GM18907 (cell line): ENCODE measurements around the gene SKIDA1.

Experiments used
- ATAC-seq: cut with Tn5 transposase; IDR thresholded peaks from one replicate; pipeline ENCODE4 v1.9.1; 2021; ENCODE audit warnings: mild to moderate bottlenecking, moderate library complexity; ENCODE audit not compliant: unreplicated experiment

Gene SKIDA1

DNA sequence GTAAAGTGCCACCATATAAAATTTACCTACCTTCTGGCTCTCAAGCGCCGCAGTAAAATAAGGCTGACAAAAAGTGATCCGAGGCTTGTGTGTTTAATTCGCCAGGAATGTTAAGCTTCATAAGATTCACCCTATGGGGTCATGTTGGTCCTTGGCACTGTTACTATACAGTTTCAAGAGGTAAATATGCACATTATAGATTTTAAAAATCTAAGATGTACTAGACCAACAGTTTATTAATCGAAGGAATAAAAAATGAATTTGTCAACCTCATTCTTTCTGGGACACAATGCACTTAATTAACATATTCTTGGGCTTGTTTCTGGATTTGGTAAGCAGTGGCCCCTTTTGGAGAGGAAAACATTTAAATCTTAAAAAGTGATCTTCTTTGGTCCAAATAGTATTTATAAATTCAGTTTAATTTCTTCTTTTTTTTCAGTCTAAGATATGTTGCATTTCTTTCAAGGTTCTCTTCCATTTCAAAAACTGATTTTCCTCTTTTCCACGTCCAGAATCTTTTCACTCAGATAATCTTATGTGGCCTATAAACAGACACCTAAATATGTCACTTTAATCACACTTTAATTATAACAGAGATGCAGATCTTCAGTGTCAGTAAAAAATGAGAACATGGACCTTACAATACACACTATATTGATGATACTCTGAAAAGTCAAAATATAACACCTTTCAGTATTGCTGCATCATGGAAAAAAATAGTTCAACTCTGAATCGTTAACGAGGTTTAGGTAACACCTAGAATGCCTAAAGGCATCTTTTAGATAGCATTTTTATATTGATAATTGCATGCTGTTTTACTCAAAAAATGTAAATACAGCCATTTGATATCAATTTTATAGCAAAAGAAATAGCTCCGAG, 3.8 kb upstream of the SKIDA1 start:
- ATAC-seq: no peak

GRCh38 chr10:21528236-21529031, 3.0 kb upstream of the SKIDA1 start:
- ATAC-seq: no peak

DNA sequence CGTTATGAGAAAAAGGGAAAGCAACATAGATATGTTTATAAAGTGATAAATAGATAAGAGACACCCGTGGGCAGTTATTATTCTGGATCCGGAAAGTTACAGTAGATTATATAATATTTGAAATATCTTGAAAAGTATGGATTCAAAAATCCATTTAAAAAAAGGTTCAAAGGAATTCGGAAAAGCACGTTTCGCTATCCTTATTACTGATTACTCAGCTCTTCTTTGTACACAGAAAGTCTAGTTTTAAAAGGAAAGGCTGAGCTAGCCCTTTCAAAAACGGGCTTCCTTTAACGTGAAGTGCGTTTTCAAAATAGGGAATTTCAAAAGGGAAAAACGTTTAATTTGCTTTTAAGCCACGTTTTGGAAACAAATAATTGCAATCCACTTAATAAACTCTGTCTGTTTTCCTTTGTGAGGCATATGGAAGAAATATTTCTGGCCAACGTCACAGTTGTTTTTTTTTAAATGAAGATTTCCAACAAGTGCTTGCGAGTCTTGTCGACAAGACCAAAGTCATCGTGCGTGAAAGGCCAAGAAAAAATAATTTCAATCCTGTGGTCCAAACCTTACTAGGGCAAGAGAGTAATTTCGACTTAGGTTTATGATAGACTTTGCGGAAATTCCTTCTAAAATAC, 2.2 kb upstream of the SKIDA1 start:
- no peak for ATAC-seq

GRCh38 chr10:21526860-21527597, 1.5 kb upstream of the SKIDA1 start:
- peak; percentile 32 for ATAC-seq

DNA sequence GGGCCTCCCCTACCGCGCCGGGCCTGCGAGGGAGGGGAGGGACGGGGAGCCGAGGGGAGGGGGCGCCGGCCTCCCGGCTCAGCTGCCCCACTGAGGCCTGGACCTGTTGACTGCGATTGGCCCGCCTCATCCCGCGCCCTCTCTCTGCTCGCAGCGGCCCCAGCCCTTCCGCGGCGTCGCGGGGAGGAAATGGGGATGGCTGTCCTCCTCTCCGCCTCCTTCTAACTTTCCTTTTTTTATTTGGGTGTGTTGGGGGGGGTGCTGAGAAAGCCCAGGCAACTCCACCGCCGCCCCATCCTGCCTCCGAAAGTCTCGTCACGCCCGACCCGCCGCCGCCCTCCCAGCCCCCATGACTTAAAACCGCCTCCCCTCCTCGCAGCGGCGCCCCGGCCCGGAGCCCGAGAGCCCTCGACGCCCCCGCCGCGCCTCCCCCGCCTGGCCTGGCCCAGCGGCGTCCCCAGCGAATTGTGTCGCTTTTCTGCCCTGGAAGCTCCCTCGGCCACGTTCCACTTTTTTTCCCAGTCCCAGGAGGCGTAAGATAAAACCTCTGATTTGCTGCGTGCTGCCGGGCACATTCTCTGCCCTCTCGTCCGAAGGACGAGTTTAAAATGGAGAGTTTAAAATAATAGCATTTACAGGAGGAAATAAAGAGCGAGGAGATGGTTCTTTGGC, 842 bp upstream of the SKIDA1 start:
- ATAC-seq: peak; percentile 46

- ATAC-seq: no peak
Measured at GRCh38 chr10:21524526-21525366, 736 bp downstream of the SKIDA1 start.

DNA sequence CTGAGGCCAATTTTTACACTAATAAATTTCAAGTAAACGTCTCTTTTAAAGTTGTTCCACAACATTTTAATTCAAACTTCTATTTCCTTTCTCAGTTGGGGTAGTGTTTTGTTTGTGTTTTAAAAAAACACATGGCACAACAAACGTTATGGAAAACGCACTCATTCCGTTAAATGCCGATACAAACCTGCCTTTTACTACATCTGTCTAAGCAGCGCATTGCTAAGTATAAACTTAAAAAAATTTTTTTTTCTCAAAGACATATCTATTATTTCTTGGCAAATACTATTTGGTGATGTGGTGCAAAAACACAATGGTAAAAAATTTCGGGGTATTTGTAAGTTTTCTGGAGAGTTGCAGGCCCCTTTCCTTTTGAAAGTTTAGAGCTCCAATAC, 1.4 kb downstream of the SKIDA1 start:
- ATAC-seq: no peak

- no peak for ATAC-seq
Measured at GRCh38 chr10:21523557-21524008, 1.9 kb downstream of the SKIDA1 start.

GRCh38 chr10:21522631-21523406, 2.7 kb downstream of the SKIDA1 start:
- no peak for ATAC-seq

GRCh38 chr10:21521751-21522533, 3.5 kb downstream of the SKIDA1 start:
- ATAC-seq: no peak

DNA sequence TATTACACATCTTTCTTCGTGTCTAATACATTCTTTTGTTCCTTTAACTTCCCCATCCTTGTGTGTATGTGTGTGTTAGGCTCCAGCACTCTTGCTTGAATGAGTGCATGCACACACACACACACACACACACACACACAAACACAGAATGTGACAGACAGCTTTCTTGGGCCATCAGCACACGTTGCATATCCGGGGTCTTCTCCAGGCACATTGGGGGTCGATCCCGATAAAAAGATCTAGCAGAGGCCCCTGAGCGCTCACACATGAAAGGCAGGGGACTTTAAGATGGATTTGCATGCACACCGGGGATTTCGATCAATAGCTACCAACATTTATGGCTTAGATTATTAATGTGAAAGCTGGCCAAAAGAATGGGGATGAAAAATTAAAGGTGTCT, 4.5 kb downstream of the SKIDA1 start:
- ATAC-seq: no peak

GRCh38 chr10:21520509-21520908, 5.0 kb downstream of the SKIDA1 start:
- no peak for ATAC-seq

DNA sequence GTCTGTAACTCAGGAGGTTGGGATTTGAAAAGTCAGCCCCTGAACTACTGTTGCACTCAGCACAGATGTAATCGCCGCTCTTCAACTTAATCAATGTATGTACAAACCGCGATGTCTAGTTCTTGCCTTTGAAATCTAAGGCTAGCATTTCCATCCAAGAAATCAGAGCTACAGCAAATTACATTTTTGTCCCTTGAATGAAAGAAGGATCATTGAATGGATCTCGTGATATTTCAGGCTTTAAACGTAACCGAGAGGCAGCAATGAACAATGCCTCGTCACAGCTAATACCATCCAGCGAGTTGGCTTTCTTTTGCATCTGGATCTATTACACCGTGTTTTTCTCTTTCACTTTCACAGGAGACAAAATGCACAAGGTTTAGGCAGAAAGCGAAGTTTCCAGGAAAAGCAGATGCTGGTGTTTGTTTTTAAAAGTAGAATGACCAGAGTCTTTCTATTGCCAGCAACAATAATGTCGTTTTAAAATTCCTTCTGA, 5.5 kb downstream of the SKIDA1 start:
- ATAC-seq: peak; percentile 47

- ATAC-seq: no peak
Measured at GRCh38 chr10:21519397-21519933, 6.0 kb downstream of the SKIDA1 start.

DNA sequence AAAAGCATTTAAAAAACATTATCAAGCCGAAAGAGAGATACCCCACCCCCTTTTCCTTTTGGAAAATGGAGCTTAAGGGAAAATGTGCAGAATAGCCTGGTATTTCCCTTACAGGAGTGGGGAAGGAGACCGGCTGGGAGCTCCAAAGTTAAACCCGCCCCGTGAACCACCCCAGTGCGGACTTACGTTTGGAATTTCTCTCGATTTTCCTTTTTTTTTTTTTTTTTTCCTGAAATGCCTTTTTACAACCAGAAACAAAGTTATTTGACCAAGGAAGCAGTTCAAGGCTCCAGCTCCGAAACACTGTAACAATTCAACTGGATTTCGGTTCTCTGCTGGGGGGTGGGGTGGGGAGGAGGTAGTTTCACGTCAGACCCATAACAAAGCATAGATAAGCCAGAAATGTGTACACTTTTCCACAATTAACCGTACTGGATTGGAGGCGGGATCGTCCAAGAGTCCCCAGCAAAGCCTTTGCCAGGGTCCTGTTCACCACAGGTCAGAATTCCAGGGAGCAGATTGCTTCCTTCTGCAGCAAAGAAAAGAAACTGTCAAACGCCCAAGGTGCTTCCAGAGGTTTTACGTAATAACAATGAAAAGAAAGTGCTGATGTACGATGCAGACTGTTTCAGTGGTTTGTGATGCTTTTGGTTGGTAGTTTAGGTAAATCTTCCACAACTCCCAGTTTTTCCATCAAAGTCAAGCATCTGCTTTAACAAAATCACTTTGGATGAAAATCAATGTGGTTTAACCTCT, 6.7 kb downstream of the SKIDA1 start:
- ATAC-seq: no peak

GRCh38 chr10:21518149-21518640, 7.3 kb downstream of the SKIDA1 start:
- ATAC-seq: no peak
